Adrenal gland (tissue), 12 donors: ENCODE measurements around the gene FKTN. TPM values are rescaled to one million over a fixed set of nuclear protein-coding genes. Genes with fewer than 3 reads are reported as not detected.

Source experiments
- DNase-seq, 7 donors: peaks; one replicate each; pipeline ENCODE4 v3.0.0-alpha.2; 2019 to 2020
- H3K27ac ChIP-seq, 5 donors: fragments of 200-600 bp; sonication (generic) in 4 of 5; 1 replicate in 3 of 5; 2 replicates in 2 of 5; pipeline versions ENCODE4 v1.5.1 to v1.8.0; 2016 to 2020; ENCODE audit warnings: mild to moderate bottlenecking in 1 of 5
- H3K27me3 ChIP-seq: fragments of 200-600 bp; 2 replicates; pipeline ENCODE4 v1.8.0; 2021
- H3K36me3 ChIP-seq, 2 donors: fragments of 200-600 bp; replicated peaks in 1 of 2; 1 replicate in 1 of 2; 2 replicates in 1 of 2; pipeline versions ENCODE4 v1.5.1 to v1.8.0; 2018 to 2022
- H3K4me1 ChIP-seq, 2 donors: fragments of 200-600 bp; replicated peaks in 1 of 2; 1 replicate in 1 of 2; 2 replicates in 1 of 2; pipeline versions ENCODE4 v1.5.1 to v1.8.0; 2018 to 2021
- H3K4me3 ChIP-seq, 4 donors: fragments of 200-600 bp; sonication (generic) in 3 of 4; one replicate each; pipeline ENCODE4 v1.5.1; 2016 to 2018
- H3K9me3 ChIP-seq, 3 donors: fragments of 200-600 bp; sonication (generic) in 1 of 3; replicated peaks in 1 of 3; 1 replicate in 2 of 3; 2 replicates in 1 of 3; pipeline versions ENCODE4 v1.5.1 to v1.8.0; 2016 to 2021
- CTCF ChIP-seq, 6 experiments: fragments of 450-650 bp in 4 of 6; fragments of 200-600 bp in 2 of 6; sonication (generic) in 1 of 6; IDR thresholded peaks; 1 replicate in 5 of 6; 2 replicates in 1 of 6; pipeline versions ENCODE4 v1.5.1 to v1.8.0; 2016 to 2021; ENCODE audit warnings: antibody characterized with exemption in 6 of 6, mild to moderate bottlenecking in 2 of 6, moderate library complexity in 1 of 6
- POLR2A ChIP-seq, 2 donors: fragments of 450-650 bp; IDR thresholded peaks; one replicate each; pipeline ENCODE4 v1.6.1; 2017; ENCODE audit warnings: antibody characterized with exemption in 2 of 2, mild to moderate bottlenecking in 2 of 2, moderate library complexity in 1 of 2
- WGBS, 4 donors: extraction: QIAGEN DNeasy Blood & Tissue Kit in 2 of 4; methylation state at CpG; one replicate each; pipeline versions ENCODE4 v1.1.5 to v1.1.7; 2013 to 2017; 5-methylcytosine and 5-hydroxymethylcytosine counted together
- intact Hi-C, 2 donors: fragments of 100-400 bp; cut with DNase I; formaldehyde crosslinking; loops; one replicate each; pipeline versions ENCODE4 v1.14.1 to v1.15.0; 2022 to 2023
- polyA plus RNA-seq, 3 donors: library from polyadenylated mRNA; stranded (reverse); fragments of 200-250 nt in 2 of 3; fragments of 350-450 nt in 1 of 3; fragmentation: Illumina TruSeq in 1 of 3; extraction: RNeasy Lipid Tissue Mini Kit (QIAGEN cat#74804) in 1 of 3; gene quantifications; one replicate each; pipeline ENCODE4 v1.2.3, GENCODE V29; 2013 to 2014
- total RNA-seq, 9 donors: library from RNA; depleted of rRNA in 4 of 9; stranded (reverse); fragments of >200 nt in 4 of 9; fragments of 120-200 nt in 1 of 9; fragmentation: NEBNext Ultra II Directional in 1 of 9; extraction: Animal tissue kit (Norgen Biotek cat#: 25700) in 1 of 9; gene quantifications; one replicate each; pipeline versions ENCODE4 v1.1.0 to v1.2.4, GENCODE V29; 2013 to 2023
- donor health status: healthy with polysubstance abuse.
- donor health status: Bipolar disorder and iron deficiency.
- donor health status: DM: yes; HTN: yes; CAD: no.
- donor health status: DM: no; HTN: no; CAD: no.
- donor health status: DM: no; HTN: no; CAD: no.
- donor health status: DM: yes; HTN: yes; CAD: no.

FKTN gene
- total and polyA plus RNA-seq, 12 donors = 4.1 to 39.1 (median 15.5) TPM

DNA sequence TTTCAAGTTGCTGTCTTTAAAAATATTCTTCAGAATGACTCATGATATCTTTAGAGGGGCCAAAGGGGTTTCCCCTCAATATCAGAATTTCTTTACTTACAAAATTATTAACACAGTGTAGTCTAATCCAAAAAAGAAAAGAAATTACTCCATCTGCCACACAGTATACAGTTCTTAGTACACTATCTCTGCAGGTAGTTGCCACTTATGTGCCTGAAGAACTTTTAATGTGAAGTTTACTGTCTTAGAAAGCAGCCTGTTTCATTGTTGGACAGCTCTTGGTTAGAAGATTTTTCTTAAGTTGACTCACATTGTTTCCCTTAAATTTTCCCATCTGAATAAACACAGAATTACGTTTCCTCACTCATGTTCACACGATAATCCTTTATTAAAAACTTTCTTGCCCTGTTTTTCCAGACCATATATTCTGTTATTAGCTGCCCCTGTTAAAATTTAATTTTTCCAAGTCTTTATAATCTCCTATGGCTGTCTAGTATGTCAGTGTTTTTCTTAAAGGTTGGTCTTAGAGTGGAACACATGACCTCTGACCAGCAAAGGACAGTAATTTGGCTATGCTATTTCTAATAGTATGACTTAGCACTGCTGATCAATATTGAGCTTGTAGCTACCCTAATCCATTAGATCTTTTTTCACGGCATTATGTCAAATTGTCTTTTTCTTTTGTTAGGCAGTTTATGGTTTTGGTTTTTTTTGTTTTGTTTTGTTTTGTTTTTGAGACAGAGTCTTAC lies 21.8 kb upstream of the FKTN start:
- peaks cover 0 to 3% (median 0%) of the 10 kb centered on the region in 3 donors for H3K9me3 ChIP-seq
- 91 to 96% (median 94%) methylated on average over 3 of the region's 3 CpGs for WGBS, 4 donors
- intact Hi-C loops = no loop called here

DNA sequence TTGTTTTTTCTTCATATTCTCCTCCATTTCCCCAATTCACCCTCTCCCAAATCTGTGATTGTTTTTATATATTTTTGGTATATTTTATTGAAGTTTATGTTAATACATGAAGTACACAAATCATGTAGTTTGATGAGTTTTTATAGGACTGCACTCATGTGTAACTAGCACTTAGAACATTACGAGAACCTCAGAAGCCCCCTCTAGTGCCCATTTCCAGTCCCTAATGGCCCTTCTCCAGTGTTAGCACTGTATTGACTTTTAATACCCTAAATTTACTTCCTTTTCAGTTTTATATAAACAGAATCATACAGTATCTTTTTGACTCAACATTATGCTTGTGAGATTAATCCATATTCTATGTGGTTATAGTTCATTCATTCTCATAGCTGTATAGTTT lies 18.5 kb upstream of the FKTN start:
- DNase-seq = no peak
- intact Hi-C loops = no loop called here

More for the DNA sequence above, 21.8 kb upstream of the FKTN start:
- no peak for DNase-seq
- Histone ChIP-seq H3K27ac (no peak overlapping the region), H3K4me3 (no peak overlapping the region), H3K36me3 (no peaks in the 10 kb centered on the region), H3K4me1 (no peaks in the 10 kb centered on the region), H3K27me3 (no peaks in the 10 kb centered on the region)
- no peak for TF ChIP-seq CTCF (IDR thresholded peaks at IDR 0.05)
- no peak for TF ChIP-seq POLR2A (IDR thresholded peaks at IDR 0.05)

GRCh38 chr9:105541838-105542237 lies 16.1 kb upstream of the FKTN start:
- Histone ChIP-seq H3K4me1 (no peaks in the 10 kb centered on the region), H3K27ac (no peak overlapping the region), H3K4me3 (no peak overlapping the region), H3K9me3 (peaks cover 0 to 3% (median 0%) of the 10 kb centered on the region in 3 donors), H3K36me3 (no peaks in the 10 kb centered on the region), H3K27me3 (no peaks in the 10 kb centered on the region)
- intact Hi-C loops = no loop called here
- no peak for TF ChIP-seq CTCF (IDR thresholded peaks at IDR 0.05)
- TF ChIP-seq POLR2A (IDR thresholded peaks at IDR 0.05) = no peak
- 94 to 97% (median 95%) methylated on average over 3 of the region's 3 CpGs for WGBS, 4 donors
- no peak for DNase-seq

More for the DNA sequence above, 18.5 kb upstream of the FKTN start:
- WGBS, 4 donors = 95 to 100% (median 97%) methylated on average over 1 of the region's 1 CpG
- no peak overlapping the region for H3K27ac ChIP-seq
- no peaks in the 10 kb centered on the region for H3K27me3 ChIP-seq
- TF ChIP-seq POLR2A (IDR thresholded peaks at IDR 0.05) (no peak), CTCF (IDR thresholded peaks at IDR 0.05) (no peak)
- no peaks in the 10 kb centered on the region for H3K4me1 ChIP-seq
- H3K36me3 ChIP-seq = no peaks in the 10 kb centered on the region
- H3K9me3 ChIP-seq = peaks cover 0 to 3% (median 0%) of the 10 kb centered on the region in 3 donors
- H3K4me3 ChIP-seq = no peak overlapping the region

- no peak overlapping the region for H3K4me3 ChIP-seq
- no peak for TF ChIP-seq POLR2A (IDR thresholded peaks at IDR 0.05)
- no peak for TF ChIP-seq CTCF (IDR thresholded peaks at IDR 0.05)
- peak in 1 of 7 donors; percentile 16 for DNase-seq
- H3K27me3 ChIP-seq = no peaks in the 10 kb centered on the region
- 70 to 84% (median 77%) methylated on average over 10 of the region's 10 CpGs for WGBS, 4 donors
- H3K27ac ChIP-seq = no peak overlapping the region
- peaks cover 5 to 7% of the 10 kb centered on the region in 2 donors for H3K4me1 ChIP-seq
- H3K36me3 ChIP-seq = no peaks in the 10 kb centered on the region
- intact Hi-C loops = loop anchor here in 1 of 2 donors (10.0 kb wide), 1 partner anchor 109 kb away; the partner anchor contains the start of gene FSD1L
- no peaks in the 10 kb centered on the region for H3K9me3 ChIP-seq
Observed at GRCh38 chr9:105554042-105554441, 3.9 kb upstream of the FKTN start.
